Spleen (tissue), 11 donors: ENCODE data around the gene SIPA1L3. TPM values are rescaled to one million over a fixed set of nuclear protein-coding genes. Genes with fewer than 3 reads are reported as not detected.

ENCODE experiments used
- DNase-seq: peaks from one replicate; pipeline ENCODE4 v3.0.0-alpha.2; 2020
- H3K27ac ChIP-seq, 8 donors: fragments of 200-600 bp; sonication (generic) in 7 of 8; 1 replicate in 4 of 8; 2 replicates in 4 of 8; pipeline versions ENCODE4 v1.5.0 to v1.8.0; 2016 to 2021; ENCODE audit warnings: inconsistent platforms in 4 of 8, mild to moderate bottlenecking in 4 of 8, moderate library complexity in 1 of 8
- H3K27me3 ChIP-seq, 7 donors: fragments of 200-600 bp; sonication (generic) in 6 of 7; replicated peaks in 1 of 7; 1 replicate in 4 of 7; 2 replicates in 3 of 7; pipeline versions ENCODE4 v1.5.0 to v1.8.0; 2016 to 2021; ENCODE audit warnings: inconsistent platforms in 3 of 7, mild to moderate bottlenecking in 1 of 7
- H3K36me3 ChIP-seq, 6 donors: fragments of 200-600 bp; sonication (generic) in 5 of 6; 1 replicate in 4 of 6; 2 replicates in 2 of 6; pipeline versions ENCODE4 v1.5.0 to v1.8.0; 2016 to 2021; ENCODE audit warnings: inconsistent platforms in 2 of 6
- H3K4me1 ChIP-seq, 6 donors: fragments of 200-600 bp; sonication (generic) in 5 of 6; 1 replicate in 3 of 6; 2 replicates in 3 of 6; pipeline versions ENCODE4 v1.5.0 to v1.8.0; 2016 to 2021; ENCODE audit warnings: inconsistent platforms in 3 of 6
- H3K4me3 ChIP-seq, 8 donors: fragments of 200-600 bp; sonication (generic) in 7 of 8; 1 replicate in 4 of 8; 2 replicates in 4 of 8; pipeline versions ENCODE4 v1.5.0 to v1.8.0; 2016 to 2021; ENCODE audit warnings: inconsistent platforms in 4 of 8, mild to moderate bottlenecking in 4 of 8, moderate library complexity in 2 of 8
- H3K9me3 ChIP-seq, 8 donors: fragments of 200-600 bp; sonication (generic) in 7 of 8; 1 replicate in 4 of 8; 2 replicates in 4 of 8; pipeline versions ENCODE4 v1.5.0 to v1.8.0; 2016 to 2021; ENCODE audit warnings: inconsistent platforms in 4 of 8
- POLR2A ChIP-seq, 3 donors: fragments of 450-650 bp; IDR thresholded peaks; one replicate each; pipeline ENCODE4 v1.5.1; 2017; ENCODE audit warnings: antibody characterized with exemption in 3 of 3, mild to moderate bottlenecking in 1 of 3
- POLR2AphosphoS5 ChIP-seq, 3 donors: sonication (generic); formaldehyde crosslinking; IDR thresholded peaks; one replicate each; pipeline ENCODE4 v1.5.1; 2017; ENCODE audit warnings: antibody characterized with exemption in 3 of 3
- WGBS, 5 donors: extraction: QIAGEN DNeasy Blood & Tissue Kit in 3 of 5; methylation state at CpG; one replicate each; pipeline versions ENCODE4 v1.1.5 to v1.1.7; 2013 to 2018; 5-methylcytosine and 5-hydroxymethylcytosine counted together
- intact Hi-C: fragments of 100-400 bp; cut with DNase I; formaldehyde crosslinking; loops from one replicate; pipeline ENCODE4 v1.15.0; 2023; ENCODE audit warnings: low total_unique reads
- polyA plus RNA-seq, 3 donors: library from polyadenylated mRNA; stranded (reverse); fragments of 200-250 nt; gene quantifications; one replicate each; pipeline ENCODE4 v1.2.1, GENCODE V29; 2013
- total RNA-seq, 7 donors: library from RNA; depleted of rRNA in 3 of 7; stranded (reverse); fragments of >200 nt in 3 of 7; fragmentation: NEBNext Ultra II Directional in 4 of 7; extraction: Animal tissue kit (Norgen Biotek cat#: 25700) in 4 of 7; gene quantifications; one replicate each; pipeline versions ENCODE4 v1.1.0 to v1.2.1, GENCODE V29; 2016 to 2021
- TF ChIP-seq, protein P1 (sequence below), 11 experiments: fragments of 200-600 bp in 7 of 11; fragments of 450-650 bp in 4 of 11; sonication (generic) in 4 of 11; IDR thresholded peaks in 8 of 11; conservative IDR thresholded peaks in 3 of 11; 1 replicate in 7 of 11; 2 replicates in 4 of 11; pipeline versions ENCODE4 v1.4.0 to v1.8.0; 2016 to 2021; ENCODE audit warnings: antibody characterized with exemption in 11 of 11, inconsistent platforms in 4 of 11, mild to moderate bottlenecking in 1 of 11
- donor health status: healthy with polysubstance abuse.
- donor health status: DM: no; HTN: no; CAD: no; lungs with moderate emphysema.
- donor health status: DM: no; HTN: no; CAD: no.
- donor health status: Bipolar disorder and iron deficiency.
- donor health status: healthy.
- donor health status: DM: no; HTN: no; CAD: no.
- donor health status: DM: yes; HTN: yes; CAD: no.

SIPA1L3 gene
- total and polyA plus RNA-seq, 10 donors = 5.4 to 62.6 (median 40.3) TPM

DNA sequence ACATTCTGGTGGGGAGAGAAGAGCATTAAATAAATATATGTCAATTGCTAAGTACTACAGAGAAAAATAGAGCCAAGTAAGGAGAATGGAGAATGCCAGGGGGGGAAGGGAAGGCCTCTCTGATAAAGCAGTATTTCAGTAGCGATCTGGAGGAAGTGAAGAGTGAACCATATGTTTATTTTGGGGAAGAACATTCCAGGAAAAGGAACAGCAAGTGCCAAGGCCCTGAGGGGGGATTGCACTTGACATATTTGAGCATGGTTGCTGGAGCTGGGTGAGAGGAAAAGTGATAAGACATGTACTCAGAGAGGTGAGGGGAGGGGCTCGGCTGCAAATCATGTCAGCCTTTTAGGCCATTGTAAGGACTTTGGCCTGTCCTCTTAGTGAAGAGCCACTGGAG is 31.0 kb upstream of the SIPA1L3 start:
- TF ChIP-seq POLR2A (IDR thresholded peaks at IDR 0.05) (no peak), POLR2AphosphoS5 (IDR thresholded peaks at IDR 0.05) (no peak)
- TF ChIP-seq, protein P1, sequence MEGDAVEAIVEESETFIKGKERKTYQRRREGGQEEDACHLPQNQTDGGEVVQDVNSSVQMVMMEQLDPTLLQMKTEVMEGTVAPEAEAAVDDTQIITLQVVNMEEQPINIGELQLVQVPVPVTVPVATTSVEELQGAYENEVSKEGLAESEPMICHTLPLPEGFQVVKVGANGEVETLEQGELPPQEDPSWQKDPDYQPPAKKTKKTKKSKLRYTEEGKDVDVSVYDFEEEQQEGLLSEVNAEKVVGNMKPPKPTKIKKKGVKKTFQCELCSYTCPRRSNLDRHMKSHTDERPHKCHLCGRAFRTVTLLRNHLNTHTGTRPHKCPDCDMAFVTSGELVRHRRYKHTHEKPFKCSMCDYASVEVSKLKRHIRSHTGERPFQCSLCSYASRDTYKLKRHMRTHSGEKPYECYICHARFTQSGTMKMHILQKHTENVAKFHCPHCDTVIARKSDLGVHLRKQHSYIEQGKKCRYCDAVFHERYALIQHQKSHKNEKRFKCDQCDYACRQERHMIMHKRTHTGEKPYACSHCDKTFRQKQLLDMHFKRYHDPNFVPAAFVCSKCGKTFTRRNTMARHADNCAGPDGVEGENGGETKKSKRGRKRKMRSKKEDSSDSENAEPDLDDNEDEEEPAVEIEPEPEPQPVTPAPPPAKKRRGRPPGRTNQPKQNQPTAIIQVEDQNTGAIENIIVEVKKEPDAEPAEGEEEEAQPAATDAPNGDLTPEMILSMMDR (IDR thresholded peaks at IDR 0.05 in 8 of 11, conservative IDR thresholded peaks at IDR 0.05 in 3 of 11) = no peak
- WGBS, 5 donors = 33 to 43% (median 37%) methylated on average over 2 of the region's 2 CpGs
- H3K27me3 ChIP-seq = peaks cover 0 to 4% (median 0%) of the 10 kb centered on the region in 7 donors
- H3K9me3 ChIP-seq = peaks cover 0 to 3% (median 0%) of the 10 kb centered on the region in 8 donors
- H3K4me1 ChIP-seq = no peaks in the 10 kb centered on the region
- no peak overlapping the region for H3K4me3 ChIP-seq
- no peak for DNase-seq
- intact Hi-C loops = no loop called here
- no peak overlapping the region for H3K27ac ChIP-seq
- no peaks in the 10 kb centered on the region for H3K36me3 ChIP-seq

DNA sequence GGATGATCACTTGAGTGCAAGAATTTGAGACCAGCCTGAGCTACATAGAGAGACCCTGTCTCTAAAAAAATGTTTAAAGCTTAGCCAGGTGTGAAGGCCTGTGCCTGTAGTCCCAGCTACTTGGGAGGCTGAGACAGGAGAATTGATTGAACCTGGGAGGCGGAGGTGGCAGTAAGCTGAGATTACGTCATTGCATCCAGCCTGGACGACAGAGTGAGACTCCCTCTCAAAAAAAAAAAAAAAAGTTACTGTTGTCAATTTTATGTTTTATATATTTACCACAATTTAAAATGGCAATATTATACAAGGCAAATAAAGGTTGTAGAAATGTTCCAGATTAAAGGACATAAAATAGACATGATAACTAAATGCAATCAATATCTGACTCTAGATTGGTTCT is 29.9 kb upstream of the SIPA1L3 start:
- TF ChIP-seq, protein P1 (IDR thresholded peaks at IDR 0.05 in 8 of 11, conservative IDR thresholded peaks at IDR 0.05 in 3 of 11) = no peak
- TF ChIP-seq POLR2A (IDR thresholded peaks at IDR 0.05) (no peak), POLR2AphosphoS5 (IDR thresholded peaks at IDR 0.05) (no peak)
- Histone ChIP-seq H3K27me3 (no peaks in the 10 kb centered on the region), H3K4me3 (no peak overlapping the region), H3K4me1 (no peaks in the 10 kb centered on the region), H3K27ac (no peak overlapping the region), H3K9me3 (peaks cover 0 to 11% (median 11%) of the 10 kb centered on the region in 8 donors), H3K36me3 (no peaks in the 10 kb centered on the region)
- no peak for DNase-seq
- intact Hi-C loops = no loop called here
- 86 to 93% (median 87%) methylated on average over 3 of the region's 3 CpGs for WGBS, 5 donors

DNA sequence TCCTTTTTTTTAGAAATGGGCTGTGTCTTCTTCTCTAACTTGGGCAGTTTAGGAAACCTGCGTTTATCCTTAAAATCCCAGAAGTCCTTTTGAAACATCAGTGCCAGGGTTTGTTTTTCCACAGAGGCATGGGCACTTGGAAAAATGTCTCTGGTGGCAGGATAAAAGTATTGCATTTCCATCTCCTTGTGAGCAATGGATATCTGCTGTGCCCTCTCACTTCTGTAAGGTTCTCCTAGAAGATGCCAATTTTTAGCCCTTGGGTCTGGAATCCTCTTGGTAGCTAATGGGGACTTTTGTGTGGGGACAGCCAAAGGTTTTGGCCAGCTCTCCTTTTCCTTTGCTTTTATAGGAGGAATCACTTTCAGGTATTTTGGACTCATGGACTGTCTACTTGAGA is 21.6 kb upstream of the SIPA1L3 start:
- no peak for TF ChIP-seq POLR2A (IDR thresholded peaks at IDR 0.05)
- Histone ChIP-seq H3K9me3 (peaks cover 0 to 72% (median 37%) of the 10 kb centered on the region in 8 donors), H3K27me3 (peaks cover 0 to 23% (median 0%) of the 10 kb centered on the region in 7 donors), H3K4me3 (no peak overlapping the region), H3K27ac (no peak overlapping the region), H3K36me3 (no peaks in the 10 kb centered on the region), H3K4me1 (no peaks in the 10 kb centered on the region)
- no peak for DNase-seq
- WGBS, 5 donors = 79 to 100% (median 95%) methylated on average over 1 of the region's 1 CpG
- intact Hi-C loops = no loop called here

DNA sequence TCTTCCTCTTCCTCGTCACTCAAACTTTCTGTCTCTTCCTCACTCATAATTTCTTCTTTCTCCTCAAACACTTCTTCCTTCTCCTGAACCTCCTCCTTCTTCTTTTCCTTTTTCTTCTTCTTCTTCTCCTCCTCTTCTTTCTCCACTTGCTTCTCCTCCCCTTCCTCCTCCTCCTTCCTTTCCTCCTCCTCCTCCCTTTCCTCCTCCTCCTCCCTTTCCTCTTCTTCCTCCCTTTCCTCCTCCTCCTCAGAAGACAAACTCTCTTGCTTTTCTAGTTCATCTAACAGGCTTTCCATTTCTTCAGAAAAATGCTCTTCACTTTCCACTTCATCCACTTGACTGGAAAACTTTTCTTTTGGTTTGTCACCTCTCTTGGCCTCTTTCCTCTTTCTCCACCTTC is 20.4 kb upstream of the SIPA1L3 start:
- no peak for TF ChIP-seq POLR2A (IDR thresholded peaks at IDR 0.05)
- no peak for TF ChIP-seq POLR2AphosphoS5 (IDR thresholded peaks at IDR 0.05)
- TF ChIP-seq, protein P1 (IDR thresholded peaks at IDR 0.05 in 8 of 11, conservative IDR thresholded peaks at IDR 0.05 in 3 of 11) = no peak
- Histone ChIP-seq H3K36me3 (no peaks in the 10 kb centered on the region), H3K9me3 (peaks cover 0 to 67% (median 32%) of the 10 kb centered on the region in 8 donors), H3K4me3 (no peak overlapping the region), H3K27ac (no peak overlapping the region), H3K27me3 (peaks cover 0 to 31% (median 0%) of the 10 kb centered on the region in 7 donors), H3K4me1 (no peaks in the 10 kb centered on the region)
- DNase-seq = no peak
- 57 to 77% (median 69%) methylated on average over 1 of the region's 1 CpG for WGBS, 5 donors
- intact Hi-C loops = no loop called here
